Measurements from ENCODE around the gene GRK3. TPM values are rescaled to one million over a fixed set of nuclear protein-coding genes. Genes with fewer than 3 reads are reported as not detected.
"Not testable (repeated sequence)": the region's sequence is repeated elsewhere in the genome, so short reads cannot be mapped to it uniquely, and the experiment has no call there.

Gene GRK3
- total and polyA plus RNA-seq, 2 donors (not counting 3 experiments of a cell fraction or from before 2014, with no cell fraction given), result 0.68 to 4.4 TPM

DNA sequence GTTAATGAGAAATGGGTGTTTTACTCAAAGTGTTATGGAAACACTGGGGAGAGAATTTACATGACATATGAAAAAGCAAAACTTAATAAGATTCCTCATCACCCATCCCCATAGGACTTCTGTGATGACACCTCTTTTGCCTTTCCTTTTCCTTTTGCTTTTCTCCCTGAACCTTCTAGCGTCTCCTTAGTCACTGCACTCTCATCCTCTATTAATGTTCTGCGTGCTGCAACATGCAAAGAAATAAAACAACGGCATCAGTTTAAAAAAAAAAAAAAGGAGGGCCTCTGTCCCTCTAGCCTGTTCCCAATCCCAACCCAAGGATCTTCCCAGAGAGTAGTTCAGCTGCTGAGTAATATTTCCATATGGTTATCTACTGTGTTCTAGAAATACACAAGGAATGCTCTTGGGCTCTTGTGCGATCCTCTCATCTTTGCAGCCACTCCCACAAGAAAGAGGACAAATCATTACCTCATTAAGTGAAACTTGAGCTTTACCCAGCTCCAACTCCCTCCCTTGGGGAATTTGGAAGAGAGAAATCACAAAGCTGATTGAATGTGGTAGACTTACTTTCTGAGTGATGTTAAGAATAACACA lies 34.8 kb upstream of the GRK3 start:
- FAIRE-seq; CTCF ChIA-PET; H4K20me1 ChIP-seq (replicated peaks; ENCODE audit: control insufficient read depth, extremely low read depth, insufficient read depth, low read length); H3K9me3 ChIP-seq (replicated peaks; ENCODE audit: control insufficient read depth, insufficient read depth, low read length); H3K9me1 ChIP-seq (replicated peaks; ENCODE audit: control insufficient read depth, extremely low read depth, insufficient read depth, low read length); H3K27ac ChIP-seq (ENCODE audit: insufficient read depth, low read depth, low read length); H3K27me3 ChIP-seq (ENCODE audit: control insufficient read depth in 2 of 2, insufficient read depth in 2 of 2, low read length in 2 of 2); H3K36me3 ChIP-seq (ENCODE audit: control insufficient read depth in 2 of 2, extremely low read depth in 1 of 2, insufficient read depth in 2 of 2, low read length in 2 of 2); H3K4me1 ChIP-seq (ENCODE audit: control insufficient read depth, extremely low read depth, insufficient read depth, low read length); H3K79me2 ChIP-seq (ENCODE audit: control insufficient read depth, insufficient read depth, low read length); H3K4me3 ChIP-seq (replicated peaks in 1 of 3; ENCODE audit: insufficient read depth in 1 of 3, low read depth in 1 of 3, low read length in 3 of 3); H3K9ac ChIP-seq (replicated peaks; ENCODE audit: extremely low read depth, insufficient read depth, low read length); DNase-seq (ENCODE audit: low read depth, low spot score); POLR2A ChIA-PET; intact Hi-C loops (cut with micrococcal nuclease); BruUV-seq (replicated peaks); H3K4me2 ChIP-seq (ENCODE audit: insufficient read depth, low read length); dilution Hi-C loops (cut with MboI; ENCODE audit: extremely low pct_ligation_motif_present, low sequenced_read_pairs); H2AFZ ChIP-seq (ENCODE audit: low read depth, low read length): not testable (repeated sequence)

DNA sequence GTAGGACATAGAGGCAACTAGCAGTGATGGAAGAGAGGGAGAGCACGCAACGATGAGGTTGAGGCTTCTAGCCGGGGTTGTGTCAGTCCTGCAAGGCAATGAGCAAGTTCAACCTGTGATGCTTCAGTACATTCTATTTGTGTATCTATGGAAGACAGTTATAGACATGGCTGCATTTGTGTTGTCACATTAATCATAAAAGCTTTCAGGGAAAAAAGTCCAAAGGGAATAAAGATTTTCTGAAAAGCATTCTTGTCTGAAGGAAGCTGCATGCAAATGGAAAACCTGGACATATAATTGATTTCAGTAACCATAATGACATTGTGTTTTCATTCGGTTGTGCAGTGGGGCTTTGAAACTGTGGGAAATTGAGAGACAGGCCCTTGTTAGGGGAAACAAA lies 32.8 kb upstream of the GRK3 start:
- intact Hi-C loops (cut with micrococcal nuclease); DNase-seq (ENCODE audit: low read depth, low spot score); H3K4me2 ChIP-seq (ENCODE audit: insufficient read depth, low read length); H3K9me3 ChIP-seq (replicated peaks; ENCODE audit: control insufficient read depth, insufficient read depth, low read length); FAIRE-seq; H4K20me1 ChIP-seq (replicated peaks; ENCODE audit: control insufficient read depth, extremely low read depth, insufficient read depth, low read length); H3K9ac ChIP-seq (replicated peaks; ENCODE audit: extremely low read depth, insufficient read depth, low read length); POLR2A ChIA-PET; H3K79me2 ChIP-seq (ENCODE audit: control insufficient read depth, insufficient read depth, low read length); H3K27ac ChIP-seq (ENCODE audit: insufficient read depth, low read depth, low read length); CTCF ChIA-PET; H3K36me3 ChIP-seq (ENCODE audit: control insufficient read depth in 2 of 2, extremely low read depth in 1 of 2, insufficient read depth in 2 of 2, low read length in 2 of 2); BruUV-seq (replicated peaks); H3K27me3 ChIP-seq (ENCODE audit: control insufficient read depth in 2 of 2, insufficient read depth in 2 of 2, low read length in 2 of 2); H3K9me1 ChIP-seq (replicated peaks; ENCODE audit: control insufficient read depth, extremely low read depth, insufficient read depth, low read length); H2AFZ ChIP-seq (ENCODE audit: low read depth, low read length); H3K4me3 ChIP-seq (replicated peaks in 1 of 3; ENCODE audit: insufficient read depth in 1 of 3, low read depth in 1 of 3, low read length in 3 of 3); H3K4me1 ChIP-seq (ENCODE audit: control insufficient read depth, extremely low read depth, insufficient read depth, low read length); dilution Hi-C loops (cut with MboI; ENCODE audit: extremely low pct_ligation_motif_present, low sequenced_read_pairs): not testable (repeated sequence)

DNA sequence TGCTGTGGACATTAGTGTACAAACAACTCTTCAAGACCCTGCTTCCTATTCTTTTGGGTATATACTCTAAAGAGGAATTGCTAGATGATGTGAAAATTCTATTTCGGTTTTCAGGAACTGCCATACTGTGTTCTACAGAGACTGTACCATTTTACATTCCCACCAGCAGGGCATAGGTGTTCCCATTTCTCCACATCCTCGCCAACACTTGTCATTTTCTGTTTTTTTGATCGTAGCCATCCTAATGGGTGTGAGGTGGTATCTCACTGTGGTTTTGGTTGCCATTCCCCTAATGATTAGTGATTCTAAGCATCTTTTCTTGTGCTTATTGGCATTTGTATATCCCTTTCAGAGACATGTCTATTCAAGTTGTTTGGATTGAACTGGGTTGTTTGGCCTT lies 29.8 kb upstream of the GRK3 start:
- Histone ChIP-seq H3K27me3 (ENCODE audit: control insufficient read depth in 2 of 2, insufficient read depth in 2 of 2, low read length in 2 of 2) (peaks cover 0 to 1% of the 10 kb centered on the region in 2 experiments), H3K9ac (replicated peaks; ENCODE audit: extremely low read depth, insufficient read depth, low read length) (no peak overlapping the region), H2AFZ (ENCODE audit: low read depth, low read length) (no peak overlapping the region), H3K27ac (ENCODE audit: insufficient read depth, low read depth, low read length) (no peak overlapping the region), H3K36me3 (ENCODE audit: control insufficient read depth in 2 of 2, extremely low read depth in 1 of 2, insufficient read depth in 2 of 2, low read length in 2 of 2) (no peaks in the 10 kb centered on the region), H3K9me1 (replicated peaks; ENCODE audit: control insufficient read depth, extremely low read depth, insufficient read depth, low read length) (no peaks in the 10 kb centered on the region), H3K4me3 (replicated peaks in 1 of 3; ENCODE audit: insufficient read depth in 1 of 3, low read depth in 1 of 3, low read length in 3 of 3) (no peak overlapping the region), H4K20me1 (replicated peaks; ENCODE audit: control insufficient read depth, extremely low read depth, insufficient read depth, low read length) (no peaks in the 10 kb centered on the region), H3K9me3 (replicated peaks; ENCODE audit: control insufficient read depth, insufficient read depth, low read length) (no peaks in the 10 kb centered on the region), H3K79me2 (ENCODE audit: control insufficient read depth, insufficient read depth, low read length) (no peaks in the 10 kb centered on the region), H3K4me2 (ENCODE audit: insufficient read depth, low read length) (no peak overlapping the region), H3K4me1 (ENCODE audit: control insufficient read depth, extremely low read depth, insufficient read depth, low read length) (no peaks in the 10 kb centered on the region)
- FAIRE-seq, result no peak
- no peak for DNase-seq (ENCODE audit: low read depth, low spot score)
- no TSS peak for BruUV-seq (replicated peaks)
- POLR2A ChIA-PET, result no interaction called here
- dilution Hi-C loops (cut with MboI; ENCODE audit: extremely low pct_ligation_motif_present, low sequenced_read_pairs), result no loop called here
- CTCF ChIA-PET, result no interaction called here
- intact Hi-C loops (cut with micrococcal nuclease), result no loop called here
- TF ChIP-seq FOS (IDR thresholded peaks at IDR 0.05; ENCODE audit: borderline replicate concordance, insufficient read depth, low read length) (no peak), POLR2A (IDR thresholded peaks at IDR 0.05; ENCODE audit: low read depth, low read length) (no peak), GATA2 (IDR thresholded peaks at IDR 0.05; ENCODE audit: insufficient read depth, insufficient read length, low read depth, low read length) (no peak), POLR2AphosphoS5 (IDR thresholded peaks at IDR 0.05; ENCODE audit: insufficient read depth, low read depth, low read length) (no peak), JUN (IDR thresholded peaks at IDR 0.05; ENCODE audit: borderline replicate concordance, insufficient read depth, insufficient read length, low read depth) (no peak), EZH2 (IDR thresholded peaks at IDR 0.05; ENCODE audit: borderline replicate concordance, low read depth, low read length, severe bottlenecking) (no peak), MYC (IDR thresholded peaks at IDR 0.05; ENCODE audit: low read depth, low read length) (no peak)
- TF ChIP-seq, protein P1, sequence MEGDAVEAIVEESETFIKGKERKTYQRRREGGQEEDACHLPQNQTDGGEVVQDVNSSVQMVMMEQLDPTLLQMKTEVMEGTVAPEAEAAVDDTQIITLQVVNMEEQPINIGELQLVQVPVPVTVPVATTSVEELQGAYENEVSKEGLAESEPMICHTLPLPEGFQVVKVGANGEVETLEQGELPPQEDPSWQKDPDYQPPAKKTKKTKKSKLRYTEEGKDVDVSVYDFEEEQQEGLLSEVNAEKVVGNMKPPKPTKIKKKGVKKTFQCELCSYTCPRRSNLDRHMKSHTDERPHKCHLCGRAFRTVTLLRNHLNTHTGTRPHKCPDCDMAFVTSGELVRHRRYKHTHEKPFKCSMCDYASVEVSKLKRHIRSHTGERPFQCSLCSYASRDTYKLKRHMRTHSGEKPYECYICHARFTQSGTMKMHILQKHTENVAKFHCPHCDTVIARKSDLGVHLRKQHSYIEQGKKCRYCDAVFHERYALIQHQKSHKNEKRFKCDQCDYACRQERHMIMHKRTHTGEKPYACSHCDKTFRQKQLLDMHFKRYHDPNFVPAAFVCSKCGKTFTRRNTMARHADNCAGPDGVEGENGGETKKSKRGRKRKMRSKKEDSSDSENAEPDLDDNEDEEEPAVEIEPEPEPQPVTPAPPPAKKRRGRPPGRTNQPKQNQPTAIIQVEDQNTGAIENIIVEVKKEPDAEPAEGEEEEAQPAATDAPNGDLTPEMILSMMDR (IDR thresholded peaks at IDR 0.05; ENCODE audit: extremely low read depth in 1 of 2, insufficient read depth in 1 of 2, low read depth in 1 of 2, low read length in 2 of 2), result no peak
- TF ChIP-seq, protein P2, sequence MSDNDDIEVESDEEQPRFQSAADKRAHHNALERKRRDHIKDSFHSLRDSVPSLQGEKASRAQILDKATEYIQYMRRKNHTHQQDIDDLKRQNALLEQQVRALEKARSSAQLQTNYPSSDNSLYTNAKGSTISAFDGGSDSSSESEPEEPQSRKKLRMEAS (IDR thresholded peaks at IDR 0.05; ENCODE audit: insufficient read depth, insufficient read length), result no peak
